Body of pancreas (tissue), 4 donors: ENCODE data around the gene TIE1.

ENCODE experiments used
- POLR2A ChIP-seq, 3 donors: fragments of 450-650 bp; IDR thresholded peaks; one replicate each; pipeline ENCODE4 v1.6.1; 2016; ENCODE audit warnings: antibody characterized with exemption in 3 of 3, mild to moderate bottlenecking in 2 of 3
- TF ChIP-seq, protein P1 (sequence below), 7 experiments: fragments of 450-650 bp in 4 of 7; fragments of 200-600 bp in 3 of 7; sonication (generic) in 3 of 7; IDR thresholded peaks; one replicate each; pipeline ENCODE4 v1.5.1; 2016 to 2019; ENCODE audit warnings: antibody characterized with exemption in 7 of 7

DNA sequence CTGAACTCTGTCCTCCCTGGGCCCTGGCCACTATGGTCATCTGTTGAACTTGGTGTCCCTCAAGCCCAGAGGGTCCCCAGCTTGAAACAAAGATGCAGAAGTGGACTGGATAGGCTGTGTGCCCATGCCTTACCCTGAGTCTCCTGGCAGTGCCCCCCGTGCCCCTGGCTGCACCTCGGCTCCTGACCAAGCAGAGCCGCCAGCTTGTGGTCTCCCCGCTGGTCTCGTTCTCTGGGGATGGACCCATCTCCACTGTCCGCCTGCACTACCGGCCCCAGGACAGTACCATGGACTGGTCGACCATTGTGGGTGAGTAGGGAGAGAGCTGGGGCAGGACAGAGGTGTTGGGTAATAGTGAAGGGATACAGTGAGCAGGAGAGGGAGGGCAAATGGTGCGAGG is 10.7 kb downstream of the TIE1 start:
- no peak for TF ChIP-seq POLR2A (IDR thresholded peaks at IDR 0.05)
- TF ChIP-seq, protein P1, sequence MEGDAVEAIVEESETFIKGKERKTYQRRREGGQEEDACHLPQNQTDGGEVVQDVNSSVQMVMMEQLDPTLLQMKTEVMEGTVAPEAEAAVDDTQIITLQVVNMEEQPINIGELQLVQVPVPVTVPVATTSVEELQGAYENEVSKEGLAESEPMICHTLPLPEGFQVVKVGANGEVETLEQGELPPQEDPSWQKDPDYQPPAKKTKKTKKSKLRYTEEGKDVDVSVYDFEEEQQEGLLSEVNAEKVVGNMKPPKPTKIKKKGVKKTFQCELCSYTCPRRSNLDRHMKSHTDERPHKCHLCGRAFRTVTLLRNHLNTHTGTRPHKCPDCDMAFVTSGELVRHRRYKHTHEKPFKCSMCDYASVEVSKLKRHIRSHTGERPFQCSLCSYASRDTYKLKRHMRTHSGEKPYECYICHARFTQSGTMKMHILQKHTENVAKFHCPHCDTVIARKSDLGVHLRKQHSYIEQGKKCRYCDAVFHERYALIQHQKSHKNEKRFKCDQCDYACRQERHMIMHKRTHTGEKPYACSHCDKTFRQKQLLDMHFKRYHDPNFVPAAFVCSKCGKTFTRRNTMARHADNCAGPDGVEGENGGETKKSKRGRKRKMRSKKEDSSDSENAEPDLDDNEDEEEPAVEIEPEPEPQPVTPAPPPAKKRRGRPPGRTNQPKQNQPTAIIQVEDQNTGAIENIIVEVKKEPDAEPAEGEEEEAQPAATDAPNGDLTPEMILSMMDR (IDR thresholded peaks at IDR 0.05), result no peak
